Activated naive CD4-positive, alpha-beta T cell treated with anti-CD3 and anti-CD28 coated beads, Interleukin-2, amount 50 U/mL, for 24 hours (primary cell): Measurements from ENCODE around the gene PCSK1N.
A peak's percentile ranks its signal among the peaks of the same experiment; 100 is the strongest.
"Not testable (repeated sequence)": the region's sequence is repeated elsewhere in the genome, so short reads cannot be mapped to it uniquely, and the experiment has no call there.

Source experiments
- H3K27ac Mint-ChIP-seq: one replicate; pipeline ENCODE4 v1.8.0; 2021; ENCODE audit warnings: mild to moderate bottlenecking, mixed read lengths
- H3K27me3 Mint-ChIP-seq: one replicate; pipeline ENCODE4 v1.8.0; 2021; ENCODE audit warnings: mixed read lengths
- H3K36me3 Mint-ChIP-seq: one replicate; pipeline ENCODE4 v1.8.0; 2021; ENCODE audit warnings: mixed read lengths
- H3K4me1 Mint-ChIP-seq: one replicate; pipeline ENCODE4 v1.8.0; 2021; ENCODE audit warnings: mixed read lengths
- H3K4me3 Mint-ChIP-seq: one replicate; pipeline ENCODE4 v1.8.0; 2021; ENCODE audit warnings: mild to moderate bottlenecking, mixed read lengths
- H3K9me3 Mint-ChIP-seq: one replicate; pipeline ENCODE4 v1.8.0; 2021; ENCODE audit warnings: mixed read lengths

Gene PCSK1N, protein sequence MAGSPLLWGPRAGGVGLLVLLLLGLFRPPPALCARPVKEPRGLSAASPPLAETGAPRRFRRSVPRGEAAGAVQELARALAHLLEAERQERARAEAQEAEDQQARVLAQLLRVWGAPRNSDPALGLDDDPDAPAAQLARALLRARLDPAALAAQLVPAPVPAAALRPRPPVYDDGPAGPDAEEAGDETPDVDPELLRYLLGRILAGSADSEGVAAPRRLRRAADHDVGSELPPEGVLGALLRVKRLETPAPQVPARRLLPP

DNA sequence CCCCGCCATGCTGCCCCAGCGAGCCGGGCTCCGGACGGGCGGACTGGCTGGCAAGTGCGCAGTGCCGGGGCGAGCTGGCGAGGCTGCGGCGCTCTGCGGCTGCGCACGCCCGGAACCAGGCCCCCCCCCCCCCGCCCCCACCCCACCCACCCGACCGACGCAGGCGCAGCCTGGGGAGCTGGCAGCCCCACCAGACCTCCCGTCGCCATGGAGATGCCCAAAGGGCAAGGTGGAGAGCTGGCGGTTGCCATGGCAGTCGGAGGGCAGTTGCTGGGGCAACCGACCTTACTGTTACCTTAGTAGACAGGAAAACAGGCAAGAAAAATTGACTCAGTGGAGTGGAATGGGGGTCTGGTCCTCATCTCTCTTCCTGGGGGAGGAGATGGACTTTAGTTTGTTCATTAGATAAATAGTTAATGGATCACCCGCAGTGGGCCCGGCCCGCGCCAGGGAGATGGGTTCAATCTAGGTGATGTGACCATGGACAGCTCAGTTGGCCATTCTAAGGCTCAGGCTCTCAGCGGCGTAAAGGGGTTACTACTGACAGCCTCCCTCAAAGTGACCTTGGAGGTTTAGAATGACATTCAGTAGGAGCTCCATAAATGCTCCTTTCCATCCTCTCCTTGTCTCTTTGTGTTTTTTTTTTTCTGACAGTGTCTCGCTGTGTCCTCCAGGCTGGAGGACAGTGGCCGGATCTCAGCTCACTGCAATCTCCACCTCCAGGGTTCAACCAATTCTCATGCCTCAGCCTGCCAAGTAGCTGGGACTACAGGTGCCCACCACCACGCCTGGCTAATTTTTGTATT lies at the start of gene PCSK1N:
Gene PCSK1N (minus strand): TSS at position 87 of the 806 bp plus-strand sequence. CDS start 78 bp downstream, at position 9.
- no peaks in the 10 kb centered on the region for H3K36me3 Mint-ChIP-seq
- peak within 1 kb of the TSS; percentile 91 for H3K4me3 Mint-ChIP-seq
- no peak within 1 kb of the TSS for H3K27ac Mint-ChIP-seq
- H3K4me1 Mint-ChIP-seq, result peaks cover 23% of the 10 kb centered on the region
- no peaks in the 10 kb centered on the region for H3K9me3 Mint-ChIP-seq
- peaks cover 18% of the 10 kb centered on the region for H3K27me3 Mint-ChIP-seq

DNA sequence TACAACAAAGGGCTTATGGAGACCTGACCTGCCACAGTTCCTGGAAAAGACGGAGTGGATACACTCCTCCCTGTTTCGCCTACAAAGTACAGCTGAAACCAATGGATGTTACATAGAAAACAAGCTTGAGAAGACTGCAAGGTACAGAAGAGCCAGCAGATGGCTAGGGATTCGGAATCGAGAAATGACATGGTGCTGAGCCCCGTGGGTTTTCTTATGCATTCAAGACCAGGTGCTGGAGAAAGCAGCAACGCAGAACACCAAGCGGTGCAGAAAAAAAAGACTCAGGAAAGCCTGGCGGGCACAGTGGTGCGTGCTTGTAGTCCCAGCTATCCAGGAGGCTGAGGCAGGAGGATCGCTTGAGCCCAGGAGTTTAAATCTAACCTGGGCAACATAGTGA lies 48.3 kb upstream of the PCSK1N start:
- Mint-ChIP-seq H3K4me1 (no peaks in the 10 kb centered on the region), H3K36me3 (peaks cover 2% of the 10 kb centered on the region), H3K27ac (no peak overlapping the region), H3K4me3 (no peak overlapping the region), H3K9me3 (no peaks in the 10 kb centered on the region), H3K27me3 (no peaks in the 10 kb centered on the region)

DNA sequence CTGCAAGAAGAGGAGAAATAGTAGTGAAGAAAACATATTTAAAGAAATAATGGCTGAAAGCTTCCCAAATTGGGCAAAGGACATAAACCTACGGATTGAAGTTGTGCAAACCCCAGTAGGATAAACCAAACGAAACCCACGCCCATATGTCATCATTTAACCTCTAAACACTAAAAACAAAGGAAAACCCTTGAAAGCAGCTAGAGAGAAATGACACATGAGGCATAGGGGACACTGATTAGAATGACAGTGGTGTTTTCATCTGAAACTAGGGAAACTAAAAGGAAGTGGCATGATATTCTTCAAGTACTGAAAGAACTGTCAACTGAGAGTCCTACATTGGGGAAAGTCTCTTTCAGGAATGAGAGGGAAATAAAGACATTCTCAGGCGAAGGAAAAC lies 41.5 kb upstream of the PCSK1N start:
- not testable (repeated sequence) for H3K27ac Mint-ChIP-seq, H3K9me3 Mint-ChIP-seq, H3K36me3 Mint-ChIP-seq, H3K27me3 Mint-ChIP-seq, H3K4me3 Mint-ChIP-seq, H3K4me1 Mint-ChIP-seq

DNA sequence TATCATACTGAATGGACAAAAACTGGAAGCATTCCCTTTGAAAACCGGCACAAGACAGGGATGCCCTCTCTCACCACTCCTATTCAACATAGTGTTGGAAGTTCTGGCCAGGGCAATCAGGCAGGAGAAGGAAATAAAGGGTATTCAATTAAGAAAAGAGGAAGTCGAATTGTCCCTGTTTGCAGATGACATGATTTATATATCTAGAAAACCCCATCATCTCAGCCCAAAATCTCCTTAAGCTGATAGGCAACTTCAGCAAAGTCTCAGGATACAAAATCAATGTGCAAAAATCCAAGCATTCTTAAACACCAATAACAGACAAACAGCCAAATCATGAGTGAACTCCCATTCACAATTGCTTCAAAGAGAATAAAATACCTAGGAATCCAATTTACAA lies 36.6 kb upstream of the PCSK1N start:
- not testable (repeated sequence) for H3K4me3 Mint-ChIP-seq, H3K27me3 Mint-ChIP-seq, H3K9me3 Mint-ChIP-seq, H3K27ac Mint-ChIP-seq, H3K36me3 Mint-ChIP-seq, H3K4me1 Mint-ChIP-seq

DNA sequence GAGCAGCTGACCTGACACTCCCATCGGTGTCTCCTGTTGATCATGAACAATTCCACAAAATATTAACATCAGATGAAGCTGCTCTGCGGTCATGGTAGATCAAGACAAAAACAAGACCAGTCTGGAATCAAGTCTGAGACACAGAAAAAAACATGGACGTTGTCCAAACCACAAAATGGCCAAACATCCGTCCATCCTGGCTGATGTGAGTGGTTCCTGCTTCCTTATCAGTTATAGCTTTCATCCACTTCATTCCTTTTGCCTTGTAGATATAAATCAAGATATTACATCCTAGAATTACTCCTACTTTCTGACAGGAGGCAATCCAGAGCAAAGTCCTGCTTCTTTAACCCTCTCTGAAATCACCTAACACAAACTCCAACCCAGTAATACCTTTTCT lies 28.8 kb upstream of the PCSK1N start:
- Mint-ChIP-seq H3K36me3 (no peaks in the 10 kb centered on the region), H3K4me1 (no peaks in the 10 kb centered on the region), H3K4me3 (no peak overlapping the region), H3K9me3 (no peaks in the 10 kb centered on the region), H3K27me3 (no peaks in the 10 kb centered on the region), H3K27ac (no peak overlapping the region)

DNA sequence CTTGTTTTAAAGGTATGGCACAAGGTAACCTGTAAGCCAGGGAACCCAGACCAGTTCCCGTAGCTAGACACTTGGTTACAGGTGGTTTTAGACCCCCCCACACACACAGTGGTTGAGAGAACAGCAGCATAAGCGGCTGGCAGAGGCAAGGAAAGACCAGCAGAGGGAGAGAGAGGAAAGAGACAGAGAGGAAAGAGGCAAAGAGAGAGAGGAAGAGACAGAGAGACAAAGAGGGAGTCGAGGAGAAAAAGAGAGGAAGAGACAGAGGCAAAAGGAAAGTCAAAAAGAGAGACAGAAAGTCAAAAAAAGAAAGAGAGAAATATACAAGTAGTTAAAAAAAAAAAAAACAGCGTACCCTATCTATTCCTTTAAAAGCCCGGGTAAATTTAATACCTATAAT lies 19.5 kb upstream of the PCSK1N start:
- Mint-ChIP-seq H3K27ac (peak overlapping the region; percentile 83), H3K4me1 (peaks cover 7% of the 10 kb centered on the region), H3K4me3 (no peak overlapping the region), H3K9me3 (no peaks in the 10 kb centered on the region), H3K27me3 (peaks cover 1% of the 10 kb centered on the region), H3K36me3 (no peaks in the 10 kb centered on the region)

DNA sequence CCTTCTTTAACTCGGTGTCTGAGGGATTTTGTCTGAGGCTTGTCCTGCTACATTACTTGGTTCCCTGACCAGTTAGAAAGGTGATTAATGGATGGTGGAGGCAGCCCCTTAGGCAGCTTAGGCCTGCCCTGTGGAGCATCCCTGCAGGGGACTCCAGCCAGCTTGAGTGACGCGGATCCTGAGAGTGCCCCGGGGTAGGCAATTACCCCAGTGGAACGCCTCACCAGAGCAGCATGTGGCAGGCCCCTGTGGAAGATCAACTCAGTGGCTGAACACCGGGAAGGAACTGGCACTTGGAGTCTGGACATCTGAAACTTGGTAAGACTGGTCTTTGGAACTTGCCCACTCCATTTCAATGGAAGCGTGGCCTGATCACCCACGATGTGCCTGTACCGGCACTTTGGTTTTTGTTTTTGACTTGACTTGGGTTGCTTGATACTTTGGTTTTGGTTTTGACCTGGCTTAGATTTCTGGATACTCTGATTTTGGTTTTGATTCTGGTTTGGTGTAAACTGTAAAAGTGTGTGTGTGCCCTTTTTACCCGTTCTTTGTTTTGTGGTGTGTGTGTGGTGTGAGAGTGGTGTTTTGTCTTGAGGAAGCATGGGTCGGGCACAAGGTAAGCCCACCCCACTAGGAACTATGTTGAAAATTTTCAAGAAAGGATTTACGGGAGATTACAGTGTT lies 18.9 kb upstream of the PCSK1N start:
- not testable (repeated sequence) for H3K27ac Mint-ChIP-seq, H3K27me3 Mint-ChIP-seq, H3K4me1 Mint-ChIP-seq

DNA sequence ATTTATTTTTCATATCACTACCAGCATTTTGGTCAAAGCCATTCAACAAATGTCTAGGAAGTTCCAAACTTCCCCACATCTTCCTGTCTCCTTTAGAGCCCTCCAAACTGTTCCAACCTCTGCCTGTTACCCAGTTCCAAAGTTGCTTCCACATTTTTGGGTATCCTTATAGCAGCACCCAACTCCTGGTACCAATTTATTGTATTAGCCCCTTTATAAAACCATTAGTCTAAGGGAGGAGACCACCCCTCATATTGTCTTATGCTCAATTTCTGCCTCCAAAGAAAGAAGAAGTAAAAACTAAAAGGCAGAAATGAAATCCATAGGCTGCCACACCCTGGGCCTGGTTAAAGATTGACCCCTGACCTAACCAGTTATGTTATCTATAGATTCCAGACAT lies 18.1 kb upstream of the PCSK1N start:
- H3K36me3 Mint-ChIP-seq, H3K27ac Mint-ChIP-seq, H3K9me3 Mint-ChIP-seq, H3K4me3 Mint-ChIP-seq, H3K27me3 Mint-ChIP-seq: not testable (repeated sequence)
- H3K4me1 Mint-ChIP-seq, result peaks cover 14% of the 10 kb centered on the region

More for the DNA sequence above, 18.9 kb upstream of the PCSK1N start:
- not testable (repeated sequence) for H3K36me3 Mint-ChIP-seq, H3K9me3 Mint-ChIP-seq, H3K4me3 Mint-ChIP-seq

DNA sequence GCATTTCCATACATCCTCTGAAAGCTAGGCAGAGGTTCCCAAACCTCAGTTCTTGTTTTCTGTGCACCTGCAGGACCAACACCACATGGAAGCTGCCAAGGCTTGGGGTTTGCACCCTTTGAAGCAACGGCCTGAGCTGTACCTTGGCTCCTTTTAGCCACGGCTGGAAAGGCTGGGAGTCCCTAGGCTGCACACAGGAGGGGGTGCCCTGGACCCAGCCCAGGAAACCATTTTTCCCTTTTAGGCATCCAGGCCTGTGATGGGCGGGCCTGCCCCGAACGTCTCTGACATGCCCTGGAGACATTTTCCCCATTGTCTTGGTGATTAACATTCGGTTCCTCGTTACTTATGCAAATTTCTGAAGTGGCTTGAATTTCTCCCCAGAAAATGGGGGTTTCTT lies 17.4 kb upstream of the PCSK1N start:
- Mint-ChIP-seq H3K36me3 (no peaks in the 10 kb centered on the region), H3K27ac (no peak overlapping the region), H3K4me3 (no peak overlapping the region), H3K27me3 (peaks cover 1% of the 10 kb centered on the region), H3K9me3 (no peaks in the 10 kb centered on the region), H3K4me1 (peaks cover 14% of the 10 kb centered on the region)

DNA sequence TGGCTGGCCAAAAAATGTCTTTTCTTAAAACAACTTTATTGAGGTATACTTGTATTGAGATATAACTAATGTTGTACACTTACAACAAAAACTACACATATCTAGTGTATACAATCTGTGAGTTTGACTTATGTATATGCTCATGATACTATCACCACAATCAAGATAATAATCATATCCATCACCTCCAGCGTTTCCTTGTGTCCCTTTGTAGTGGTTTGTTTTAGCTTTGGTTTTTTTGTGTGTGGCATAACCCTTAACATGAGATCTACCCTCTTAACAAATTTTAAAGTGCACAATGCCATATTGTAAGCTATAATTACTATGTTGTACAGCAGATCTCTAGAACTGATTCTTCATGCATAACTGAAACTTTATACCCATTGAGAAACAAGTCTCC lies 13.4 kb upstream of the PCSK1N start:
- H3K36me3 Mint-ChIP-seq, result no peaks in the 10 kb centered on the region
- H3K4me1 Mint-ChIP-seq, result peaks cover 7% of the 10 kb centered on the region
- no peak overlapping the region for H3K27ac Mint-ChIP-seq
- H3K27me3 Mint-ChIP-seq, result no peaks in the 10 kb centered on the region
- no peaks in the 10 kb centered on the region for H3K9me3 Mint-ChIP-seq
- H3K4me3 Mint-ChIP-seq, result no peak overlapping the region

DNA sequence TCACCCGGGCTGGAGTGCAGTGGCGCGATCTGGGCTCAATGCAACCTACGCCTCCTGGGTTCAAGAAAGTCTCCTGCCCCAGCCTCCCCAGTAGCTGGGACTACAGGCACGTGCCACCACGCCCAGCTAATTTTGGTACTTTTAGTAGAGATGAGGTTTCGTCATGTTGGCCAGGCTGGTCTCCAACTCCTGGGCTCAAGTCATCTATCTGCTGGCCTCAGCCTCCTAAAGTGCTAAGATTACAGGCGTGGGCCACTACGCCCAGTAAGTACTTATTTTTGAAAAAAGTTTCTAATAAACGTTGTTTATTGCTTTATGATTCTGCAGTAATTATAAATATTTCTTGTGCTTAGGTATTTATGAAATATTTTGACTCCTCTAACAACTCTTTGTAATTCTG lies 4.3 kb upstream of the PCSK1N start:
- no peak overlapping the region for H3K4me3 Mint-ChIP-seq
- peaks cover 11% of the 10 kb centered on the region for H3K4me1 Mint-ChIP-seq
- no peak overlapping the region for H3K27ac Mint-ChIP-seq
- no peaks in the 10 kb centered on the region for H3K36me3 Mint-ChIP-seq
- H3K27me3 Mint-ChIP-seq, result peaks cover 3% of the 10 kb centered on the region
- no peaks in the 10 kb centered on the region for H3K9me3 Mint-ChIP-seq

DNA sequence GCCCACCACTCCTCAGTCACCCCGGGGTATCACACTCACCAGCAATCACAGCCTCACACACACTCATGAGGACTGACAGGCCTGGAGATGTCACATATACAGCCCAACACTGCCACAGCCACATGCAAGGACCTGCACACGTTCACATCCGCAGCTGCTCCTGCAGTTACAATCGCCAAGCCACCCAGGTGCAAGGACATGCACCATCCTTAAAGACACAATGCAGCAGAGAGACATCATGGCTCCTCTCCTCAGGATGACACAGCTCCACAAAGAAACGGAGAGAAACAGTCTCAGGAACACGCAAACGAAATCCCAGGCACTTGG lies 1.1 kb downstream of the PCSK1N start:
- Mint-ChIP-seq H3K4me1 (peaks cover 26% of the 10 kb centered on the region), H3K36me3 (no peaks in the 10 kb centered on the region), H3K9me3 (no peaks in the 10 kb centered on the region), H3K27ac (no peak overlapping the region), H3K27me3 (peaks cover 24% of the 10 kb centered on the region), H3K4me3 (peak overlapping the region; percentile 91)

DNA sequence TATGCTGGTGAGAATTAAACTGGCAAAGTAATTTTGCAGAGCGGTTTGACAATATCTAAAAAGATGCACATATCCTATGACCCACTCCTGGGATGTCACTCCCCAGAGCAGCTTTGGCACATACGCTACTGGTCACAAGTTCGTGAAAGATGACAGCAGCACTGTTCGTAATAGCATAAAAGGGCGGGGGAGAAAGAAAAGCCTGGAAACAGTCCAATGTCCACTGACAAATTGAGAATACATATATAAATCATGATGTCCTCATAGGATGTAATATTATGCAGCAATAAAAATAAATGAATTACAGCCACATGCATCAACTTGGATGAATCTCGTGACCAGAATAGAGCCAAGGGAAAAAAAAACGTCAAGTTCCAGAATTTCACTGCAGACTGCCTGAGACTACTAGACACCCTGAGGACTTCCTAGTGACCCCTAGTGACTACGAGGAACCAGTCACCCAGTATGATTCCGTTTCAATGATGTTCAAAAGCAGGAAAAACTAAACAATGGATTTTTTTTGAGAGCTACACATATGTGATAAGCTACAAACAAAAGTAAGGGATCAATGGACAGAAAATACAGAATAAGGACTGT lies 1.8 kb downstream of the PCSK1N start:
- no peaks in the 10 kb centered on the region for H3K9me3 Mint-ChIP-seq
- H3K4me3 Mint-ChIP-seq, result peak overlapping the region; percentile 91
- peaks cover 26% of the 10 kb centered on the region for H3K4me1 Mint-ChIP-seq
- no peak overlapping the region for H3K27ac Mint-ChIP-seq
- H3K27me3 Mint-ChIP-seq, result peaks cover 24% of the 10 kb centered on the region
- no peaks in the 10 kb centered on the region for H3K36me3 Mint-ChIP-seq

DNA sequence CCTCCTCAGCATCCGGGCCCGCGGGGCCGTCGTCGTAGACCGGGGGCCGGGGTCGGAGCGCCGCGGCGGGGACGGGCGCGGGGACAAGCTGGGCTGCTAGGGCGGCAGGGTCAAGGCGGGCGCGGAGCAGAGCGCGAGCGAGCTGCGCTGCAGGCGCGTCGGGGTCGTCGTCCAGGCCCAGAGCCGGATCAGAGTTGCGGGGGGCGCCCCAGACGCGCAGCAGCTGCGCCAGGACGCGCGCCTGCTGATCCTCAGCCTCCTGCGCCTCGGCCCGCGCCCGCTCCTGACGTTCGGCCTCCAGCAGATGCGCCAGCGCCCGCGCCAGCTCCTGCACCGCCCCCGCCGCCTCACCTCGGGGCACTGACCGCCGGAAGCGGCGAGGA lies 3.5 kb downstream of the PCSK1N start:
- peaks cover 32% of the 10 kb centered on the region for H3K4me1 Mint-ChIP-seq
- H3K27ac Mint-ChIP-seq, result no peak overlapping the region
- H3K27me3 Mint-ChIP-seq, result peaks cover 29% of the 10 kb centered on the region
- no peaks in the 10 kb centered on the region for H3K36me3 Mint-ChIP-seq
- H3K4me3 Mint-ChIP-seq, result no peak overlapping the region
- no peaks in the 10 kb centered on the region for H3K9me3 Mint-ChIP-seq

DNA sequence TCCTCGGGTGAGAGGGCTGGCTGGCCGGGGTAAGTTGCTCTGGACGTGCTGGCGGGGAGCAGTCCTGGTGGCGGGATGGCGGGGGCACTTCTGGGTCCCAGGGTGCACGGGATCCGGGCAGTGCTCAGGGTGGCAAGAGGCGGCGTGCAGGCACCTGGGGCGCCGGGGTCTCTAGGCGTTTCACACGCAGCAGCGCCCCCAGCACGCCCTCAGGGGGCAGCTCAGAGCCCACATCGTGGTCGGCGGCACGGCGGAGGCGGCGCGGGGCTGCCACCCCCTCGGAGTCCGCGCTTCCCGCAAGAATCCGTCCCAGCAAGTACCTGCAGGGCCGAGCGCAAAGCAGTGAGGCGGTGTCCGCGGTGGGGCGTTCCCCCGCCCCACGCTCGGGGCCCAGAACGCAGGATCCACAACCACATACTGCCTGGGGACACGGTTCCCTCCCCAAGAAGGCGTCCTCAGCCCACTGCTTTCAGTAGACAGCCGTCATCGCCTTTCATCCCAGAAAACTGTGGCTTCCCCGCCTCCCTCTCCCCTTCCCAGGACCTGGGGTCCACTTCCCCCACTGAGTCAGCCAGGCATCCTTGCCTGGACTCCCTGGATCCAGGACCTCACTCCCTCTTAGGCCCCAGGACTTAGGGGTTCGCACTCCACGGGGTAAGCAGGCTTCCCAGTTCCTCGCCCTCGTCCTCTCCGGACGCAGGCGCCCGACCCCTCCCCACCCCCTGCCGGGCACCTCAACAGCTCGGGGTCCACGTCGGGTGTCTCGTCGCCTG lies 4.1 kb downstream of the PCSK1N start:
- Mint-ChIP-seq H3K36me3 (no peaks in the 10 kb centered on the region), H3K4me1 (peaks cover 29% of the 10 kb centered on the region), H3K27me3 (peaks cover 28% of the 10 kb centered on the region)

More for the DNA sequence above, 4.1 kb downstream of the PCSK1N start:
- Mint-ChIP-seq H3K9me3 (no peaks in the 10 kb centered on the region), H3K4me3 (no peak overlapping the region), H3K27ac (no peak overlapping the region)
